Measurements from ENCODE around the gene NAXD. TPM values are rescaled to one million over a fixed set of nuclear protein-coding genes. Genes with fewer than 3 reads are reported as not detected.

NAXD gene
- total and polyA plus RNA-seq, 10 of the 15 experiments (the other 5 are each of a cell fraction or from before 2014, with no cell fraction given): 1.5 to 36.2 (median 23.8) TPM

GRCh38 chr13:110645750-110646149 lies 30.4 kb downstream of the NAXD start:
- RAD21 ChIA-PET (ENCODE audit: unreplicated experiment): interaction anchor here (1.6 to 2.1 kb wide), 2 partner anchors 172 to 190 kb away, joined by 8 to 10 read pairs; no protein-coding TSS in a partner anchor
- no peak for TF ChIP-seq ZNF384 (IDR thresholded peaks at IDR 0.05; ENCODE audit: borderline replicate concordance, low read depth, low read length)
- TF ChIP-seq, protein P1, sequence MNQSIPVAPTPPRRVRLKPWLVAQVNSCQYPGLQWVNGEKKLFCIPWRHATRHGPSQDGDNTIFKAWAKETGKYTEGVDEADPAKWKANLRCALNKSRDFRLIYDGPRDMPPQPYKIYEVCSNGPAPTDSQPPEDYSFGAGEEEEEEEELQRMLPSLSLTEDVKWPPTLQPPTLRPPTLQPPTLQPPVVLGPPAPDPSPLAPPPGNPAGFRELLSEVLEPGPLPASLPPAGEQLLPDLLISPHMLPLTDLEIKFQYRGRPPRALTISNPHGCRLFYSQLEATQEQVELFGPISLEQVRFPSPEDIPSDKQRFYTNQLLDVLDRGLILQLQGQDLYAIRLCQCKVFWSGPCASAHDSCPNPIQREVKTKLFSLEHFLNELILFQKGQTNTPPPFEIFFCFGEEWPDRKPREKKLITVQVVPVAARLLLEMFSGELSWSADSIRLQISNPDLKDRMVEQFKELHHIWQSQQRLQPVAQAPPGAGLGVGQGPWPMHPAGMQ (IDR thresholded peaks at IDR 0.05; ENCODE audit: borderline replicate concordance): no peak
- no peak for TF ChIP-seq CEBPZ (IDR thresholded peaks at IDR 0.05; ENCODE audit: low read depth, low read length)
- no peak for TF ChIP-seq TCF7 (IDR thresholded peaks at IDR 0.05; ENCODE audit: borderline replicate concordance)
- TF ChIP-seq, protein P2, sequence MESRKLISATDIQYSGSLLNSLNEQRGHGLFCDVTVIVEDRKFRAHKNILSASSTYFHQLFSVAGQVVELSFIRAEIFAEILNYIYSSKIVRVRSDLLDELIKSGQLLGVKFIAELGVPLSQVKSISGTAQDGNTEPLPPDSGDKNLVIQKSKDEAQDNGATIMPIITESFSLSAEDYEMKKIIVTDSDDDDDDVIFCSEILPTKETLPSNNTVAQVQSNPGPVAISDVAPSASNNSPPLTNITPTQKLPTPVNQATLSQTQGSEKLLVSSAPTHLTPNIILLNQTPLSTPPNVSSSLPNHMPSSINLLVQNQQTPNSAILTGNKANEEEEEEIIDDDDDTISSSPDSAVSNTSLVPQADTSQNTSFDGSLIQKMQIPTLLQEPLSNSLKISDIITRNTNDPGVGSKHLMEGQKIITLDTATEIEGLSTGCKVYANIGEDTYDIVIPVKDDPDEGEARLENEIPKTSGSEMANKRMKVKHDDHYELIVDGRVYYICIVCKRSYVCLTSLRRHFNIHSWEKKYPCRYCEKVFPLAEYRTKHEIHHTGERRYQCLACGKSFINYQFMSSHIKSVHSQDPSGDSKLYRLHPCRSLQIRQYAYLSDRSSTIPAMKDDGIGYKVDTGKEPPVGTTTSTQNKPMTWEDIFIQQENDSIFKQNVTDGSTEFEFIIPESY (IDR thresholded peaks at IDR 0.05): no peak
- no peak for TF ChIP-seq CHD2 (IDR thresholded peaks at IDR 0.05; ENCODE audit: borderline replicate concordance, low read depth, low read length)
- TF ChIP-seq TCF12 (IDR thresholded peaks at IDR 0.05; ENCODE audit: low read depth, low read length): no peak
- TF ChIP-seq RAD51 (IDR thresholded peaks at IDR 0.05): no peak
- TF ChIP-seq, protein P3, sequence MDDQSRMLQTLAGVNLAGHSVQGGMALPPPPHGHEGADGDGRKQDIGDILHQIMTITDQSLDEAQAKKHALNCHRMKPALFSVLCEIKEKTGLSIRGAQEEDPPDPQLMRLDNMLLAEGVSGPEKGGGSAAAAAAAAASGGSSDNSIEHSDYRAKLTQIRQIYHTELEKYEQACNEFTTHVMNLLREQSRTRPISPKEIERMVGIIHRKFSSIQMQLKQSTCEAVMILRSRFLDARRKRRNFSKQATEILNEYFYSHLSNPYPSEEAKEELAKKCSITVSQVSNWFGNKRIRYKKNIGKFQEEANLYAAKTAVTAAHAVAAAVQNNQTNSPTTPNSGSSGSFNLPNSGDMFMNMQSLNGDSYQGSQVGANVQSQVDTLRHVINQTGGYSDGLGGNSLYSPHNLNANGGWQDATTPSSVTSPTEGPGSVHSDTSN (IDR thresholded peaks at IDR 0.05; ENCODE audit: insufficient replicate concordance, low read depth, low read length): no peak
- TF ChIP-seq SREBF2 (IDR thresholded peaks at IDR 0.05; ENCODE audit: low read length): no peak
- no peak for TF ChIP-seq SP1 (IDR thresholded peaks at IDR 0.05; ENCODE audit: low read depth, low read length)
- no peak for TF ChIP-seq IKZF1 (conservative IDR thresholded peaks at IDR 0.05)
- no peak for TF ChIP-seq IKZF2 (IDR thresholded peaks at IDR 0.05)

More at GRCh38 chr13:110645750-110646149, 30.4 kb downstream of the NAXD start:
- 79% methylated on average over 15 of the region's 15 CpGs for WGBS (ENCODE audit: insufficient coverage, insufficient replicate concordance, low lambda C conversion rate, missing lambda C conversion rate)
- Histone ChIP-seq H3K4me1 (ENCODE audit: control insufficient read depth, insufficient read depth, low read length) (0 out of 2 replicates have a peak, but pooled peaks cover 3% of the 10 kb centered on the region), H3K27me3 (replicated peaks in 1 of 2; ENCODE audit: control insufficient read depth in 2 of 2, insufficient read depth in 2 of 2, low read length in 1 of 2) (no peaks in the 10 kb centered on the region), H3K27ac (ENCODE audit: control insufficient read depth, insufficient read depth) (no peak overlapping the region), H3K36me3 (ENCODE audit: control insufficient read depth in 2 of 2, insufficient read depth in 2 of 2, low read length in 1 of 2) (peaks cover 25 to 29% of the 10 kb centered on the region in 2 experiments), H2AFZ (ENCODE audit: control insufficient read depth, low read depth, low read length) (no peak overlapping the region), H3K4me3 (no peak overlapping the region), H3K79me2 (ENCODE audit: control insufficient read depth, insufficient read depth, low read length) (no peaks in the 10 kb centered on the region), H3K9ac (ENCODE audit: control insufficient read depth, insufficient read depth, low read length) (no peak overlapping the region), H3K9me3 (replicated peaks; ENCODE audit: control insufficient read depth, insufficient read depth, low read length) (no peaks in the 10 kb centered on the region), H4K20me1 (ENCODE audit: control insufficient read depth, insufficient read depth) (no peaks in the 10 kb centered on the region), H3K4me2 (ENCODE audit: control insufficient read depth, insufficient read depth) (no peak overlapping the region)
- intact Hi-C loops (cut with micrococcal nuclease; ENCODE audit: unreplicated experiment) (loop anchor here (2.0 kb wide), 1 partner anchor 173 kb away; no protein-coding TSS in a partner anchor), in situ Hi-C loops (cut with MboI) (no loop called here)
- SMC1A ChIA-PET (ENCODE audit: uncharacterized antibody, unreplicated experiment): interaction anchor here (0.8 to 2.4 kb wide), 3 partner anchors 72 to 173 kb away, joined by 3 to 12 read pairs (median 8); no protein-coding TSS in a partner anchor
- DNase-seq (ENCODE audit: low read depth, low spot score) (no peak), FAIRE-seq (no peak), ATAC-seq (no peak)
- POLR2A ChIA-PET: interaction anchor here (1.2 kb wide), 1 partner anchor 172 kb away, joined by 4 read pairs; no protein-coding TSS in a partner anchor
- BruUV-seq (replicated peaks): no TSS peak
- CTCF ChIA-PET: interaction anchor here (0.8 to 2.0 kb wide), 3 partner anchors 52 to 176 kb away, joined by 3 to 7 read pairs (median 4); no protein-coding TSS in a partner anchor
